PC-3 (cell line): ENCODE results near the gene GSDME. TPM values are rescaled to one million over a fixed set of nuclear protein-coding genes. Genes with fewer than 3 reads are reported as not detected.

Experiments used
- ATAC-seq: fragments of 200-7000 bp; cut with Tn5 transposase; 2 replicates; pipeline ENCODE4 v1.9.1; 2020; ENCODE audit warnings: mild to moderate bottlenecking, moderate library complexity
- BruUV-seq: library from RNA; stranded (reverse); fragments of 400-500 nt; replicated peaks from 2 replicates; lab custom pipeline; 2021; lab: Mats Ljungman, UMichigan
- CTCF ChIA-PET: fragments of 300-600 bp; sonication (Branson Sonifier 250); formaldehyde crosslinking; loops from one replicate; lab custom pipeline; 2022; ENCODE audit warnings: antibody characterized with exemption; lab: Charles Lee
- POLR2A ChIA-PET: fragments of 300-600 bp; sonication (Branson Sonifier 250); formaldehyde crosslinking; loops from one replicate; lab custom pipeline; 2022; ENCODE audit warnings: antibody characterized with exemption; ENCODE audit not compliant: unreplicated experiment; lab: Charles Lee
- DNase-seq: peaks from one replicate; pipeline ENCODE4 v3.0.0-alpha.2; 2015
- H2AFZ ChIP-seq: fragments of 300-600 bp; sonication (generic); 2 replicates; pipeline ENCODE4 v1.6.0; 2016; ENCODE audit warnings: antibody characterized with exemption, low read length
- H3F3A ChIP-seq: fragments of 300-600 bp; sonication (generic); one replicate; pipeline ENCODE4 v1.6.0; 2017; ENCODE audit warnings: antibody characterized with exemption, low read length, control low read depth, mild to moderate bottlenecking; ENCODE audit not compliant: unreplicated experiment
- H3K27ac ChIP-seq: fragments of 300-600 bp; sonication (generic); 2 replicates; pipeline ENCODE4 v1.5.1; 2016; ENCODE audit warnings: mild to moderate bottlenecking, low read length
- H3K27me3 ChIP-seq: fragments of 300-600 bp; sonication (generic); 2 replicates; pipeline ENCODE4 v1.6.1; 2016; ENCODE audit warnings: low read length, mixed read lengths
- H3K36me3 ChIP-seq: fragments of 300-600 bp; sonication (generic); 2 replicates; pipeline ENCODE4 v1.6.1; 2016; ENCODE audit warnings: low read depth, mixed run types, low read length, mixed read lengths
- H3K4me1 ChIP-seq: fragments of 300-600 bp; sonication (generic); 2 replicates; pipeline ENCODE4 v1.5.1; 2016; ENCODE audit warnings: low read length; ENCODE audit not compliant: insufficient read depth
- H3K4me2 ChIP-seq: fragments of 300-600 bp; sonication (generic); 2 replicates; pipeline ENCODE4 v1.6.0; 2016; ENCODE audit warnings: low read length
- H3K4me3 ChIP-seq: fragments of 300-600 bp; sonication (generic); 2 replicates; pipeline ENCODE4 v1.5.1; 2016; ENCODE audit warnings: mild to moderate bottlenecking, low read length, mixed read lengths
- H3K79me2 ChIP-seq: fragments of 300-600 bp; sonication (generic); 2 replicates; pipeline ENCODE4 v1.6.1; 2017; ENCODE audit warnings: low read length, mixed read lengths
- H3K9ac ChIP-seq: fragments of 300-600 bp; sonication (generic); 2 replicates; pipeline ENCODE4 v1.6.0; 2016; ENCODE audit warnings: mild to moderate bottlenecking, low read length
- H3K9me2 ChIP-seq: fragments of 300-600 bp; sonication (generic); replicated peaks from 2 replicates; pipeline ENCODE4 v1.6.1; 2016; ENCODE audit warnings: mixed run types, low read length, mixed read lengths
- H3K9me3 ChIP-seq: fragments of 300-600 bp; sonication (generic); 2 replicates; pipeline ENCODE4 v1.6.1; 2016; ENCODE audit warnings: low read length, mixed read lengths
- H4K20me1 ChIP-seq: fragments of 300-600 bp; sonication (generic); 2 replicates; pipeline ENCODE4 v1.6.1; 2016; ENCODE audit warnings: low read length, mixed read lengths
- CTCF ChIP-seq: fragments of 300-600 bp; sonication (generic); conservative IDR thresholded peaks from 2 replicates; pipeline ENCODE4 v1.5.1; 2017; ENCODE audit warnings: antibody characterized with exemption, low read depth, mild to moderate bottlenecking, low read length
- EZH2 ChIP-seq: fragments of 300-600 bp; sonication (generic); IDR thresholded peaks from one replicate; pipeline ENCODE4 v1.6.1; 2017; ENCODE audit warnings: antibody characterized with exemption, mild to moderate bottlenecking, low read length; ENCODE audit not compliant: unreplicated experiment
- EZH2phosphoT487 ChIP-seq: fragments of 300-600 bp; sonication (generic); IDR thresholded peaks from 2 replicates; pipeline ENCODE4 v1.6.1; 2018; ENCODE audit warnings: mild to moderate bottlenecking, antibody characterized with exemption, low read length, borderline replicate concordance
- intact Hi-C: fragments of 100-400 bp; cut with micrococcal nuclease; formaldehyde crosslinking; loops from 2 replicates; pipeline ENCODE4 v1.9.0; 2023
- total RNA-seq: library from RNA; depleted of rRNA; stranded (reverse); fragments of >200 nt; gene quantifications from 2 replicates; pipeline ENCODE4 v1.2.3, GENCODE V29; 2014

The GSDME gene
- total RNA-seq, 1 experiment from 2014 or later = 12.0 TPM

DNA sequence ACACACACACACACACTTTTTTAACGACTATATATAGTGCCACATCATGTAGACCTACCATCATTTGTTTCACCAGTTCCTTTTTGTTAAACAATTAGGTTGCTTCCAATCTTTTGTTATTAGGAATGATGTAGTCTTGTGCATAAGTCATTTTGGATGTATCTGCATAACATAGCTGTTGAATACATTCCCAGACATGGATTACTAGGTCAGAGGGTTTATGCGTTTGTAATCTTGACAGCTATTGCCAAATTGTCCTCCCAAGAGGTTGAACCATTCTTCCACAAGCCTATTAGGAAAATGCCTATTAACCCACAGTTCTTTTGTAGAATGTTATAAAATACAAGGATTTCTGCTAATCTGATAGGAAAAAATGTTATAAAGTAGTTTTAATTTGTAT is 96.7 kb downstream of the GSDME start:
- no peaks in the 10 kb centered on the region for H3K27me3 ChIP-seq
- H3K4me2 ChIP-seq = no peak overlapping the region
- BruUV-seq = no TSS peak
- no peak overlapping the region for H3K27ac ChIP-seq
- ChIA-PET POLR2A (no interaction called here), CTCF (no interaction called here)
- no peaks in the 10 kb centered on the region for H3K36me3 ChIP-seq
- DNase-seq (no peak), ATAC-seq (no peak)
- no peak overlapping the region for H3K4me3 ChIP-seq
- no peaks in the 10 kb centered on the region for H3K79me2 ChIP-seq
- no peak overlapping the region for H2AFZ ChIP-seq
- intact Hi-C loops = loop anchor here (10.0 kb wide), 1 partner anchor 186 kb away; no protein-coding TSS in a partner anchor
- TF ChIP-seq EZH2phosphoT487 = no peak
- no peak for TF ChIP-seq CTCF
- no peaks in the 10 kb centered on the region for H3K4me1 ChIP-seq
- no peaks in the 10 kb centered on the region for H3K9me3 ChIP-seq
- H4K20me1 ChIP-seq = no peaks in the 10 kb centered on the region
- no peaks in the 10 kb centered on the region for H3F3A ChIP-seq
- H3K9ac ChIP-seq = no peak overlapping the region
- H3K9me2 ChIP-seq = no peaks in the 10 kb centered on the region

- ChIA-PET CTCF (no interaction called here), POLR2A (no interaction called here)
- H3K4me3 ChIP-seq = no peak overlapping the region
- H3K4me2 ChIP-seq = no peak overlapping the region
- H3K27me3 ChIP-seq = no peaks in the 10 kb centered on the region
- no peaks in the 10 kb centered on the region for H3K9me3 ChIP-seq
- no peaks in the 10 kb centered on the region for H4K20me1 ChIP-seq
- no TSS peak for BruUV-seq
- no peaks in the 10 kb centered on the region for H3K4me1 ChIP-seq
- H3K79me2 ChIP-seq = no peaks in the 10 kb centered on the region
- DNase-seq (no peak), ATAC-seq (no peak)
- no peaks in the 10 kb centered on the region for H3K9me2 ChIP-seq
- intact Hi-C loops = no loop called here
- TF ChIP-seq EZH2phosphoT487 = no peak
- TF ChIP-seq CTCF = no peak
- TF ChIP-seq EZH2 = no peak
- H2AFZ ChIP-seq = no peak overlapping the region
- no peaks in the 10 kb centered on the region for H3K36me3 ChIP-seq
- no peak overlapping the region for H3K9ac ChIP-seq
- no peaks in the 10 kb centered on the region for H3F3A ChIP-seq
- no peak overlapping the region for H3K27ac ChIP-seq
These were observed 97.8 kb downstream of the GSDME start for GRCh38 chr7:24659505-24659904.

DNA sequence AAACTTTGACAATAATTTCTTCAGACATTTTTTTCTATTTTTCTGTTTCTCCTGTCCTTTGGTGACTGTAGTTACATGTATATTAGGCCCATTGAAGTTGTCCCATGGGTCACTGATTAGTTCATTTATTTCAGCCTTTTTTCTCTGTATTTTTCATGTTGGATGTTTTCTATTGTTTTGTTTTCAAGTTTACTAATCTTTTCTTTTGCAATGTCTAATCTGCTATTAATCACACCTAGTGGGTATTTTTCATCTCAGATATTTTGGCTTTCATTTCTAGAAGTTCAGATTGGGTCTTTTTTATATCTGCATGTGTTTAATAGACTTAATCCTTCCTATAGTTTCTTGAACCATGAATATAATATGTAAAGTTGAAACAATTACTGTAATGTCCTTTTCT is 99.3 kb downstream of the GSDME start:
- Histone ChIP-seq H3K27me3 (no peaks in the 10 kb centered on the region), H3K4me1 (no peaks in the 10 kb centered on the region), H3K4me2 (no peak overlapping the region), H3K36me3 (no peaks in the 10 kb centered on the region), H4K20me1 (no peaks in the 10 kb centered on the region), H3K27ac (no peak overlapping the region), H3K9me2 (no peaks in the 10 kb centered on the region), H3K9me3 (no peaks in the 10 kb centered on the region), H3K4me3 (no peak overlapping the region), H3F3A (no peaks in the 10 kb centered on the region), H3K9ac (no peak overlapping the region), H3K79me2 (no peaks in the 10 kb centered on the region), H2AFZ (no peak overlapping the region)
- ChIA-PET CTCF (no interaction called here), POLR2A (no interaction called here)
- BruUV-seq = no TSS peak
- ATAC-seq (no peak), DNase-seq (no peak)
- intact Hi-C loops = no loop called here
- TF ChIP-seq CTCF = no peak
- TF ChIP-seq EZH2 = no peak
- no peak for TF ChIP-seq EZH2phosphoT487
